ENCODE data around the gene KLHL29.

GRCh38 chr2:23495661-23496114 is 110.7 kb downstream of the KLHL29 start:
- TF ChIP-seq CTCF (IDR thresholded peaks at IDR 0.05) (no peak), JUND (IDR thresholded peaks at IDR 0.05) (no peak), FOSL2 (IDR thresholded peaks at IDR 0.05; ENCODE audit: borderline replicate concordance, low read depth) (no peak), ZBTB33 (IDR thresholded peaks at IDR 0.05; ENCODE audit: borderline replicate concordance, low read depth) (no peak), MXI1 (IDR thresholded peaks at IDR 0.05; ENCODE audit: low read depth, low read length) (no peak), FOXM1 (IDR thresholded peaks at IDR 0.05; ENCODE audit: low read depth) (no peak), TAF1 (IDR thresholded peaks at IDR 0.05; ENCODE audit: borderline replicate concordance, low read depth, low read length) (no peak), MAX (IDR thresholded peaks at IDR 0.05; ENCODE audit: low read depth) (no peak), SIN3A (IDR thresholded peaks at IDR 0.05; ENCODE audit: borderline replicate concordance, low read depth, low read length) (no peak), CHD2 (IDR thresholded peaks at IDR 0.05; ENCODE audit: low read length, partially characterized antibody) (no peak), REST (IDR thresholded peaks at IDR 0.05; ENCODE audit: low read depth, low read length) (no peak), RAD21 (IDR thresholded peaks at IDR 0.05; ENCODE audit: low read length) (no peak), EP300 (IDR thresholded peaks at IDR 0.05; ENCODE audit: borderline replicate concordance in 1 of 2, low read depth in 1 of 2, low read length in 1 of 2) (no peak)

Data from SK-N-SH (cell line).